ENCODE data around the gene KNDC1.
A peak's percentile ranks its signal among the peaks of the same experiment; 100 is the strongest.

The KNDC1 gene

DNA sequence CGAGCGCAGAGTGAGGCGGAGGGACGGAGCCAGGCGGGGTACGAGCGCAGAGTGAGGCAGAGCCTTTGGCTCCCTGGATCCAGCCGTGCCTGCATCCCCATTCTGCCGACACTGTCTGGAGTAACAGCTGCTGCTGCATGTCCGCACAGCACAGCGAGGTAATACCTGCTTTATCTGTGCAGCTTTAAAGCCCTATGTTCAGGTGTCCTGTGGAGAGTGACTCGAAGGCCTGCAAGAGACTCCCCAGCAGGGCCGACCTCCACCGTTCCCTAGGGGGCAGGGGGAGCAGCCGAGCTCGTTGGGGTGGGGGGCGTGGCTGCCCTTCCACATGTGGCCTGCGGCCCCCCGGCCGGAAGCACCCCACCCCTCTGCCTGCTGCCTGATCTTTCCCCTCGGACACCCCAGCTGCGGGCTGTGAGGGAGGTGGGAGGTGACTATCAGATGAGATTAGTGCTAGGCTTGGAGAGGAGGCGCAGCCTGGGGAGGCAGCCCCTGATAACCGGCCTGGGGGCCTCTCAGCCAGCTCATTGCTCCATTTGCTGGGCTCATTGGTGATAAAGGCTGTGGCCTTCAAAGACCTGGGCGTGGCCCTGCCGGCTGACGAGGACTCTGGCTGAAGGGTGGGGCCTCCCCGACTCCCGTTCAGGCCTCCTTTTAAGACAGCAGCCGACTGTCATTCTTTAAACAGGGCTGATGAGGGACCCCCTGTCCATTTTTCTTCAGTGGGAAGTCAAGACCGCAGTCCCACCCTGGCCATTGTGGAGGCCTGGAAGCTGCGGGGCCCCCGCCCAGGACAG lies 85.6 kb downstream of the KNDC1 start:
- no peak overlapping the region for H3K4me3 ChIP-seq (ENCODE audit: low read length)
- DNase-seq (ENCODE audit: low read depth, low spot score) = no peak

DNA sequence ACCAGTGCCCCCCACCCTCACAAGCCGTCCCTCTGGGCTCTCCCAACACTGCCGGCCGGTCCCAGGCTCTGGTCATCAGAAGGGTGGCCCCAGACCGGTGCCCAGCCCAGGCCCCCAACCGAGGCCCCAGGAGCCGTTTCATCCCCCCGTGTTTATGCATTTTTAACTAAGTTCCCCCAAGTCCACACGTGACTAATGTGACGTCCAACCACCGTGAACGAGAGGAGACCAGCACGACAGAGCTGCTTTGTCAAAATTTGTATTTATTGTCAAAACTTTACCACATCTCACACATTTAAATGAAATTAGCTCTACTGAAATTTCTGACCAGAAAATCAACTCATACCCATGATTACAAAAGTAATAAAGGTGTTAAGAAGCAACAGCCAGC lies 86.2 kb downstream of the KNDC1 start:
- DNase-seq (ENCODE audit: low read depth, low spot score) = no peak
- H3K4me3 ChIP-seq (ENCODE audit: low read length) = no peak overlapping the region

DNA sequence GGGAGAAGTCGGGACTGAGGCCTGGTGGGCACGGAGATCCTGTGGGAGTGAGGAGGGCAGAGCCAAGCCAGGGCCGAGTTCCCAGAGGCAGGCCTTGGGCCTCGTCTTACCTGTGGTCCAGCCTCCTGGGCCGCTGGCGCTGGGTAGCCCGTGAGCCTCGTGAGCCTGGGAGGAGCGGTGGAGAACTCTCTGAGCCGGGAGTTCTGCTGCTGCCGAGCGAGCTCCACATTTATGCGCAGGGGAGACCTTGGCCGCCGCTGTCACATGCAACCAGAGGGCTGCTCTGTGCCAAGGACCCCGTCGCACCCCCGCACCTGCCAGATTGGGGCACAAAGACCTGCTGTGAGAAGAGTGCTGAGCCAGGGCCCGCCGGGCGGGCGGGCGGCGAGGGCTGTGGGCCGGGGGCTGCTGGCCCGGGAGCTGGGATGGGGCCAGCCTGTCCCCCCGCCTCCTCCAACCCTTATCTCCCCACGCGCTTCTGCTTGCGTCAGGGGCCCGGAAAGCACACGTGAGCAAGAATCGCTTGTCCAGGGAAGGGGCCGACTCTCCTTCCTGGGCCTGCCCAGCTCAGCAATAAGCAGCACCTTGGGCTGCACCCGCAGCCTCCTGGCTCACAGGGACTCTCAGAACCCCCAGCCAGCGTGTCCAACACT lies 87.8 kb downstream of the KNDC1 start:
- DNase-seq (ENCODE audit: low read depth, low spot score) = no peak
- H3K4me3 ChIP-seq (ENCODE audit: low read length) = no peak overlapping the region

DNA sequence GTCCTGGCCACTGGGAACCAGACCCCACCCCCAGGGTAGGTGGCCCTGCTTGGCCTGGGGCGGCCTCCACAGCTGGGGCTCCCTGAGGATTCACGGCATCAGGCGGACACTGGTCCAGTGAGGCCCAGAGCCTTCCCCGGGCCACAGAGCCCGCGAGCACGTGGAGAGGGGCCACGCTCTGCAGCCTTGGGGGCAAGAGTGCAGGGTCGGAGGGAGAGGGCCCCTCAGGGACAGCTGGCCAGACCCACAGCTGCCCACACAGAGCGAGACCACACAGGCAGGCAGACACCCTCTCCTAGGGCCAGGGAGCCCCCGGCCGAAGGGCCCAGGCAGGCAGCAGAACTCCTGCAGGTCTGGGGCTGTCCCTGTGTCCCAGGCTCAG lies 88.3 kb downstream of the KNDC1 start:
- H3K4me3 ChIP-seq (ENCODE audit: low read length) = no peak overlapping the region
- DNase-seq (ENCODE audit: low read depth, low spot score) = no peak

DNA sequence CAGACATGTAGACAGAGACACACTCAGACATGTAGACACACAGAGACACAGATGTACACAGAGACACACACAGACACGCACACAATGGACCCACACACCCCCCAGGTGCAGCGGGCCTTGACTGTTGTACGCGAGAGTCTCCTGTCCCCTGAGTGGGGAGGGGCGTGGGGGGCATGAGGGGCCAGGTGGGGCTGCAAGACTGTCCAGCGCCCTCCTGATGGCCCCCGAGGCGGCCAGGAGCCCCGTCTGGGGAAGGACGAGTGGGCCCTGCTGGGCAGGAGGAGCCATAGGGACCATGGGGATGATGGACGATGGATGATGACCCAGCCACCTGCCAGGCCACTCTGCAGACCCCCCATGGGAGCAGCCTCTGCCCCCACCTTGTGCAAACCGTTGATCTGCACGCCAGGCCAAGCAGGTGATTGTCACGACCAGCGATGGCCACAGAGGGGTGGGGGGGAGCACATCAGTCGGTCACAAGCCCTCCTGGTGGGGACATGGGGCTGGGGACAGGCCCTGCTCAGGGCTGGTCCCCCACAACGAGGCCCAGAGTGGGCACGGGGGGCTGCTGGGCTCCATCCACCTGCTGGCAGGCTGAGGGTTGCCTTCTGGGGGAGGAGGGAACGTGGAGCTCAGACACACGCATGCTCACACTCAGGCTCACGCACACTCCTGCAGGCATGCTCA lies 89.2 kb downstream of the KNDC1 start:
- no peak for DNase-seq (ENCODE audit: low read depth, low spot score)
- H3K4me3 ChIP-seq (ENCODE audit: low read length) = no peak overlapping the region

DNA sequence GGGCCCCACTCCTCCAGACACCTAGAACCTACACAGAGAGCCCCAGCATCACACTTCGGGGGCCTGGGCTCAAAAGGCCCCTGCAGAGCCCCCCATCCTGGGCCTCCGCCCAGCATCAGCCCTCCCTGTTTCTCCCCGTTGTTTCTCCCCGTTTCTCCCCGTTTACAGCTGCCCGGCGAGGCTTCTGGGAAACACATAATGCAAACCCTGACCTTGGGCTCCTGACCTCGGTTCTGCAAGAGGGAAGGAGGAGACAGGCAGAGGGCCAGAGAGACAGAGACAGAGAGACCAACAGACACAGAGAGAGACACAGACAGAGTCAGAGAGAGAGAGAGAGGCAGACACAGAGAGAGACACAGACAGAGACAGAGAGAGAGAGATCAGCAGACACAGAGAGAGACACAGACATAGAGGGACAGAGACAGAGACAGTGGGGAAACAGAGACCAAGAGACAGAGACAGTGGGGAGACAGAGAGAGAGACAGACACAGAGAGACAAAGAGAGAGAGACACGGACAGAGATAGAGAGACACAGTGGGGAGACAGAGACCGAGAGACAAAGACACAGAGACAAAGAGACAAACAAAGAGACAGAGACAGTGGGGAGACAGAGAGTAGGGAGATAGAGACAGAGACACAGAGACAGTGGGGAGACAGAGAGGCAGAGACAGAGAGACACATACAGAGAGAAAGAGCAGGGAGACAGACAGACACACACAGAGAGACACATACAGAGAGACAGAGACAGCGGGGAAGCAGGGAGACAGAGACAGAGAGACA lies 90.1 kb downstream of the KNDC1 start:
- no peak for DNase-seq (ENCODE audit: low read depth, low spot score)
- no peak overlapping the region for H3K4me3 ChIP-seq (ENCODE audit: low read length)

DNA sequence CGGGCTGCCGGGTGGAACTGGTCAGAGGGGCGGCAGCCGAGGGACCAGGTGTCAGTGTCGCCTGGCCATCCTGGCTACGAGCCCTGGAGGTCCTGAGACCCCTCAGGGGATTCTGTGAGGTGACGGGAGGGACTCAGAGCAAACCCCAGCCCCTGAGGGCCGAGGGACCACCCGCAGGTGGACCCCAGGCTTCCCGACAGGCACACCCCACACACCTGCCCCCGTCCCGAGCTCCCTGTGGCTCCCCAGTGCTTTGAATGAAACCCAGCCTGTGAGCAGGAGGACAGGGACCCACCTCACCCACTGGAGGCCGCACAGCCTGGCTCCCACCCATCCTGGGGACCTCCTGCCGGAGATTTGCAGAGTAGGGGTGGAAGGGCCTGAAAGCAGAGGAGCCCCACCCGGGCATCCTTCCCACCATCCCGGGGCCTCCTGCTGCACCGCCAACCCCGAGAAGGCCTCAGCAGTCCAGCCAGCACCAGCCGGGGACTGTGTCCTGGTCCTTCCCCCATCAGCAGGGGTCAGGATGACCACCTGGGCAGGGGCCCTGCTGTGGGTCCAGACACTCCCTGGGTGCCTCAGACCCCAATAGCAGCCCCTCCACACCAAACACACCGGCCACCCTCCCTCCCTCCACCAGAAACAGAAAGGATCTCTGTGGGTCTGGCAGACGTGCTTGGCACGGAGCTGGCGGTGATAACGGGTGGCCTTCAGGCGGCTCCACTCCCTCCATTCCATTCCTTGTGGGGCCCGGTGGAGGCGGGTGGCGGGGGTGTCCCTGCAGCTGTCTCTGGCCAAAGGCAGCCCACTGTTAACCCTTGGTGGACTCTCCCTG lies 91.6 kb downstream of the KNDC1 start:
- no peak overlapping the region for H3K4me3 ChIP-seq (ENCODE audit: low read length)
- no peak for DNase-seq (ENCODE audit: low read depth, low spot score)

DNA sequence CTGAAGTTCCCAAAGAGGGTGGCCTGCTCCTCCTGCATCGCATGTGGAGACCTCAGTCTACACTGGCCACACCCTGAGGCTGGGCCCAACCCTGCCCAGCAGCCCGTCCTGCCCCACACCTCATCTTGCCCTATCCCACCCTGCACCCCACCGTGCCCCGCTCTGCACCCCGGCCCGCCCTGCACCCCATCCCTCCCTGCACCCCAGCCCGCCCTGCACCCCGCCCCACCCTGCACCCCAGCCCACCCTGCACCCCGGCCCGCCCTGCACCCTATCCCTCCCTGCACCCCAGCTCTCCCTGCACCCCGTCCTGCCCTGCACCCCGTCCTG lies 92.2 kb downstream of the KNDC1 start:
- H3K4me3 ChIP-seq (ENCODE audit: low read length) = no peak overlapping the region
- no peak for DNase-seq (ENCODE audit: low read depth, low spot score)

DNA sequence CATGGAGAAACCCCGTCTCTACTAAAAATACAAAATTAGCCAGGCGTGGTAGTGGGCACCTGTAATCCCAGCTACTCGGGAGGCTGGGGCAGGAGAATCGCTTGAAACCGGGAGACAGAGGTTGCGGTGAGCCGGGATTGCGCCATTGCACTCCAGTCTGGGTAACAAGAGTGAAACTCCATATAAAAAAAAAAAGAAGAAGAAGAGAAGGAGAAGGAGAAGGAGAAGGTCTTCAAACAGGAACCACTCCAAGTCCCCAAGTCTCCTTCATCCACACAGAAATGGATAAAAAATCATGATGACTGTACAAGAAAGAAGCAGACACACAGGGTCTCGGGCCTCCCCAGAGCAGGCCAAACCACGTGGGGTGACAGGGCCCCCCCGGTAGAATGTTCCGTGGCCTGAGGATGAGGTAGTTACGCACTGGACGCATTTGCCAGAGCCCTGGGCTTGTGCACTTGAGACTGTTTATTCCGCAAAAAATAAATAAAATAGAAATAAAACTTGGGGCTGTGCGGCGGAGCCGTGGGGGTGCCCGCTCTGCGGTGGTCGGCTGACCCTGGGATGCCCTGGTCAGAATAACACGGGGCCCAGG lies 93.4 kb downstream of the KNDC1 start:
- no peak overlapping the region for H3K4me3 ChIP-seq (ENCODE audit: low read length)

DNA sequence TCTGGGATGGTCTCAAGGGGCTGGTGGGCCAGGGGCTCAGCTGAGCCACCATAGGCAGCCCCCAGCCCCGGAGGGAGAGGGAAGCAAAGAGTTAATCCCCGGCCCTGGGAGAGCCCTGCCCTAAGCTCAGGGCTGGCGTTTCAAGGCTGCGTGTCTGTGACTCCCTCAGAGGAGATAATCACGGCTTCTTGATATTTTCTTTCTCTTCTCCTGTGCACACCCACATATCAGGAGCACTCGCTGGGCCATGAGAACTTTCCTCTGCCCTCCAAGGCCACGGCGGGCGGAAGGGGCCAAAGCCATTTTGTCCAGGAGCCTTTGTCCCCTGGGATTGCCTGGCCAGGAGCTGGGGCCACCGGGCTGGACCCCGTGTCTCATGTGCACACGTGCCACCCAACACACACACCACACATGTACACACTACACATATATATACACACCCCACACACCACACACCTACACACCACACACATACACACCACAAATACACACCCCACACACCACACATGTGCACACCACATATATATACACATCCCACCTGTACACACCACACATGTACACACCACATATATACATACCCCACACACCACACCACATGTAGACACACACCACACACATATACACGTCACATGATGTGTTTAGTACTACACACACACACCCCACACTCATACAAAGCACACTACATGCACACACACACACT lies 94.6 kb downstream of the KNDC1 start:
- no peak for DNase-seq (ENCODE audit: low read depth, low spot score)
- H3K4me3 ChIP-seq (ENCODE audit: low read length) = no peak overlapping the region

More for the DNA sequence above, 93.4 kb downstream of the KNDC1 start:
- DNase-seq (ENCODE audit: low read depth, low spot score) = no peak

DNA sequence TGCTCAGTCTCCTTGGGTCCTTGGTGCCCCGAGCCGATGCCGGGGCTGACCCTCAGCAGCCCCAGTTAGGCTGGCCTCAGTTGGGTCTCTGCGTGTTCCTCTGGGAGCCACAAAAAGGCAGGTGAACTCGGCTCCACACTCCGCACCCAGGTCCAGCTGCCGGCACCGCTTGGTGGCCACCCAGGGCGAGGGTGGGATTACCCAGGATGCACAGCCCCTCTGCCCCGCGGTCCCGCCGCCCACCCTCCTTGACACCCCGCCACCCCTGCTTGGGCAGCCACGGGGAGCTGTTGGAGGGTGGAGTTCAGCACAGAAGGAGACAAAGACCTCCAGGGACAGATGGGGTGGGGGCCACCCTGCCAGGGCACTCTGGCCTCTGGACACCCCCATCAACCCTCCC lies 95.3 kb downstream of the KNDC1 start:
- H3K4me3 ChIP-seq (ENCODE audit: low read length) = no peak overlapping the region
- DNase-seq (ENCODE audit: low read depth, low spot score) = no peak

DNA sequence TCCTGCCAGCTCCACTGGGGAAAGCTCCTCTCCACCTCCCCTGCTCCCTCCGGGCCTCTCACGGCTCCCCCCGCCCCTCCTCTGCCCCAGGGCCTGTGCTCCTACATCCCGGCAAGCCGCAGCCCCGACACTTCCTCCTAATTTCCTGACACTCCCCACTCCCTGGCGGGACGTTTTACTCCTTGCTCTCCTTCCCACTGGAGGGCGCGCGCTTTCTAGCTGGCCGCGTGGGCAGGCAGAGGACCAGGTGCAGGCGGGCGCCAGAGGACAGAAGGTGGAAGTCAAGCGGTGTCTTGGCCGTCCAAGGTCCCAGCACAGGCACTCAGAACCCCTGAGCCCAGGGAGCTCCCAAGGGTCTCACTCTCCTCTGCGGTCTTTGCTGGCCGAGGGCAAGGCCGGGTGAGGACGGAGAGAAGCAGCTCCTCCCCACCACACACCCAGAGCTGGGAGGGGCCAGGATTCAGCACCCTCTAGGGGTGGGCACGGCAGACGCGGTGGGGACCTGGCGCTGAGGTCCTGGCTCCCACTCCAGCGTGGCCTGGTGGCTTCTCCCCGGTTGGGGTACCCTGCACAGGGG lies 97.6 kb downstream of the KNDC1 start:
- no peak overlapping the region for H3K4me3 ChIP-seq (ENCODE audit: low read length)
- DNase-seq (ENCODE audit: low read depth, low spot score) = no peak

DNA sequence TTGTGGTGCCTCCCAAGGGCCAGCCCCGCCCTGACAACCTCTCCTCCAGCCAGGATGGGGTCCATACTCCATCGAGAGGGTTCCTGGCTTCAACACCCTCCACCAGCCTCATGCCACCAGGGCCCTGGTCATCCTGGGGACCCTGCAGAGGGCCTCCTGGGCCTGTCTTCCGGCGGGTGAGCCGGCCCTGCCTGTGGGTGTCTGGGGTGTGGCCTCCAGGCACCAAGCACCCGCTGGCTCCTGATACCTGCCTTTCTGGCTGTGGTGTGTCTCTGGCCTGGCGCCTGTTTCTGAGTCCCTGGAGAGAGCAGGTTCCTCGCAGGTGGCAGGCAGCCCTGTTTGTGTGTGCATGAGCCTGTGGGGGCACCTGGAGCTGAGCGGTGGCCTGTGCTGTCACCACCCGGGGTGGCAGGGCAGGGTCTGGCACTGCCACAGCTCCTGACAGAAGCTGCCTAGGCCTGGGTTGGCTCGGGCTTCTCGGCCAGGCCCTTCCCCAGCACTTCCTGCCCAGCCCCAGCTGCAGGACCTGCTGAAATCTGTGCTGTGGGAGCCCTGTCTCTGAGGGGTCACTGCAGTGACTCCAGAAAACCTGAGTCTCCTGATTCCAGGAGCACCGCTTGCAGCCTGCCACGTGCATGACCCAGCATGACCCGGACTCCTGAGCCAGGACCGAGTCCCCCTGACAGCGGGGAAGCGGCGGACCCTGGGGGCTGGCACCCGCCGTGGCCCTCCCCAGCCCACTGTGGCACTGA lies 98.2 kb downstream of the KNDC1 start:
- DNase-seq (ENCODE audit: low read depth, low spot score) = no peak
- H3K4me3 ChIP-seq (ENCODE audit: low read length) = no peak overlapping the region

DNA sequence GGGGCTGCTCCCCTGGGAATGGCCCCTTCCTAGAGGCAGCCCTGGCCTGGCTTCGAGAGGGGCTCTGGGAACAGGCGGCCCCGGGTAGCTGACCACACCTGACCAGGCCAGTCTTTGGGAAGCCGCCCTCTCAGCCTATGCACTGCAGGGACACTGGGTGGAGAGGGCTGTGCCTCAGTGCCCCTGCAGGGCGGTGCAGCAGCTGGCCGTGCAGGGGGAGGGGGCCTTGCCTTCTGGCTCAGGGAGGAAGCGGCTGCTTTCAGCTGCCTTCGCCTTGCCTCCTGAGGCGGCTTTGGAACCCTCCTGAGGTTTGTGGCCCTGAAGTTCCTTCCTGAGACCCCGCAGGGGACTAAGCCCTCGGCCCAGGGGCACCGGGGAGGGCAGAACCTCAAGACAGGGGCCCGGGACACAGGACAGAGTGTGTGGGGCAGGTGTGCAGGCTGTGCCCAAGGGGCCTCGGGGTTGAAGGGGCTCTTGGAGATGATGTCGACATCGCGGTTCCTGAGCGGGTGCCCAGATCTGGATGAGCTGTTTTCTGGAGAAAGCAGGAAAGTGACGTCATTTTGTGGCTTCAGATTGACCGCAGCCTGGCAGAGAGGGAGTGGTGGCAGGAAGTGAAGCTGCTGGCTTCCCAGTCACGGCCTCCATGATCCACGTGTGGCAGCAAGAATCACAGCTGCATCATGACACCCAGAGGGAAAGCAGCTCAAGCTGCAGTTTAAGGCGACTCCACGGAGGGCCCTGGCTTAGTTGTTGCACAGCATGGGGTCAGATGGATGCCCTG lies 99.0 kb downstream of the KNDC1 start:
- no peak overlapping the region; the same call in 1 of the 2 replicates for H3K4me3 ChIP-seq (ENCODE audit: low read length)
- peak; percentile 93 for DNase-seq (ENCODE audit: low read depth, low spot score)

DNA sequence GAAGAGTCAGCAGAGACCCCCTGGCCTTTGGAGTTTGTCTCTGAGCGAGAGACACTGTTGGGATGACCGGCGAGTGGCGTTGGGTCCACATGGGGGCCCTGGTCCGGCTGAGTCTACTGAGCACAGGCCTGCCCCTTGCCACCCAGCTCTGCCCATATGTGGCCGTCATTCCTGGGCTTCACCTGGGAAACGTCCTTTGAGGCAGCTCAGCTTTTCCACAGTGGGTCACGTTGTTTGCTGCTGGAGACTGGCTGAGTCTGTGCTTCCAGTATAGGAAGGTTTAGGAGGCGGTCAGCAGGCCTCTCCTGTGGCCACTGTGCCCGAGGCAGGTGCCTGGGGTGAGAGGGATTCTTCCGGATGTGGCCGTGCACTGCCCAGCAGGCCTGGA lies 99.6 kb downstream of the KNDC1 start:
- no peak for DNase-seq (ENCODE audit: low read depth, low spot score)
- H3K4me3 ChIP-seq (ENCODE audit: low read length) = no peak overlapping the region
